ENCODE results near the gene SLX9.

The SLX9 gene

GRCh38 chr21:45006536-45007095, 66.8 kb downstream of the SLX9 start:
- Mint-ChIP-seq H3K4me3 (no peak overlapping the region), H3K9me3 (peaks cover 4% of the 10 kb centered on the region), H3K36me3 (no peaks in the 10 kb centered on the region), H3K4me1 (peaks cover 7% of the 10 kb centered on the region), H3K27ac (no peak overlapping the region)
- DNase-seq (ENCODE audit: low spot score in 2 of 2): no peak
- no peak for ATAC-seq

- ATAC-seq (no peak), DNase-seq (ENCODE audit: low spot score in 2 of 2) (no peak)
- Mint-ChIP-seq H3K36me3 (no peaks in the 10 kb centered on the region), H3K27ac (no peak overlapping the region), H3K4me1 (peaks cover 7% of the 10 kb centered on the region), H3K4me3 (no peak overlapping the region), H3K9me3 (peaks cover 4% of the 10 kb centered on the region)
These were observed 69.8 kb downstream of the SLX9 start for GRCh38 chr21:45009616-45010015.

DNA sequence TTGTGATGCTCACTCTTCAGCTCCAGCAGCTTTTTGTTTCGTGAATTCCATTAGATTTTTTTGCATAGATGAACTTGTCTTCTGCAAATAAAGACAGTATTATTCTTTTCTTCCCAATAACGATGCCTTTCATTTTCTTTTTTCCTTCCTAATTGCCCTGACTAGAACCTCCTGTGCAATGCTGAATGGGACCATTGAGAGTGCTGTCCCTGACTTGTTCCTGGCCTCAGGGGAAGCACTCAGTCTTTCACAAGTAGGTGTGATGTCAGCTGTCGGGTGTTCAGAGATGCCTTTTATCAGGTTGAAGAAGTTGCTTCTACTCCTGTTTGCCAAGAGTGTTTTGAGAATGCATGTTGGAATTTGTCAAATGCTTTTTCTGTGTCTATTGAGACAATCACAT, 70.3 kb downstream of the SLX9 start:
- Mint-ChIP-seq H3K9me3 (peaks cover 4% of the 10 kb centered on the region), H3K4me1 (peaks cover 2% of the 10 kb centered on the region), H3K27ac (no peak overlapping the region), H3K36me3 (no peaks in the 10 kb centered on the region), H3K4me3 (no peak overlapping the region)
- no peak for DNase-seq (ENCODE audit: low spot score in 2 of 2)
- ATAC-seq: no peak

GRCh38 chr21:45010860-45011259, 71.0 kb downstream of the SLX9 start:
- DNase-seq (ENCODE audit: low spot score in 2 of 2) (no peak), ATAC-seq (no peak)
- H3K36me3 Mint-ChIP-seq: no peaks in the 10 kb centered on the region
- no peak overlapping the region for H3K4me3 Mint-ChIP-seq
- H3K4me1 Mint-ChIP-seq: no peaks in the 10 kb centered on the region
- peaks cover 2% of the 10 kb centered on the region for H3K9me3 Mint-ChIP-seq
- no peak overlapping the region for H3K27ac Mint-ChIP-seq

- Mint-ChIP-seq H3K36me3 (no peaks in the 10 kb centered on the region), H3K4me1 (no peaks in the 10 kb centered on the region), H3K9me3 (no peaks in the 10 kb centered on the region), H3K27ac (no peak overlapping the region), H3K4me3 (no peak overlapping the region)
- ATAC-seq: no peak
- no peak for DNase-seq (ENCODE audit: low spot score in 2 of 2)
These were observed 71.6 kb downstream of the SLX9 start for GRCh38 chr21:45011426-45011825.

DNA sequence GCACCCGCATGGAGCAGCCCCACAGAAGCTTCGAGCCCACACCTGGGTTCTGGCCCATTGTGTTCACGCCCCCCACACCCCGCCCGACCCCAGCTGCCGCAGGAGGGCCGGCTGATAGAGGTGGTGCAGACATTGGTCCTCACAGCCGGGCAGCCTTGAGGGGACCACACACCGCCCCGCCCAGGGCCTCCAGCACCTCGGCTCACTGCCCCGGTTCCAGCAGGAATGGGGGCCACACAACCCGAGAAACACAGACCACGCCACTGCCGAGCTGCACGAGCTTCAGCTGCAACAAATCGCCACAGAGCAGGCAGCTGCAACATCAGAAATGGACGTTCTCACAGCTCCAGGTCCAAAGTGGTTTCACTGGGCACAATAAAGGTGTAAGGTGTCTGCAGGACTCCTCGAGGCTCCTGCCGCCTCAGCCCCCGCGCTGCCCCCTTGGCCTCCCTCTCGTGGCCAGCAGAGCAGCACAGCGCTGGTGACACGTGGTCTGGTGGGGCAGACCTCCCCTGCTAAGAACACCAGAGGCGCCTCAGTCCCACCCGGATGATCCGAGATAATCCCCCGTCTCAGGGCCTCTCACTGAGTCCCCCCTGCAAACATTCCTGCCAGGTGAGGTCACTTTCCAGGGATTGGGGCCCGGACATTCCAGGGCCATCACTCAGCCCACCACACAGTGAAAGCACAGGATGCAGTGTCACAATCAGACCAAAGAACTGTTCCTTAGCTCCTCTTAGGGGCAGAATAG, 72.3 kb downstream of the SLX9 start:
- DNase-seq (ENCODE audit: low spot score in 2 of 2) (no peak), ATAC-seq (no peak)
- Mint-ChIP-seq H3K4me1 (no peaks in the 10 kb centered on the region), H3K36me3 (no peaks in the 10 kb centered on the region), H3K4me3 (no peak overlapping the region), H3K9me3 (no peaks in the 10 kb centered on the region), H3K27ac (no peak overlapping the region)

GRCh38 chr21:45012662-45013259, 72.9 kb downstream of the SLX9 start:
- Mint-ChIP-seq H3K4me1 (peaks cover 4% of the 10 kb centered on the region), H3K4me3 (no peak overlapping the region), H3K27ac (no peak overlapping the region), H3K9me3 (no peaks in the 10 kb centered on the region), H3K36me3 (no peaks in the 10 kb centered on the region)
- DNase-seq (ENCODE audit: low spot score in 2 of 2) (no peak), ATAC-seq (no peak)

DNA sequence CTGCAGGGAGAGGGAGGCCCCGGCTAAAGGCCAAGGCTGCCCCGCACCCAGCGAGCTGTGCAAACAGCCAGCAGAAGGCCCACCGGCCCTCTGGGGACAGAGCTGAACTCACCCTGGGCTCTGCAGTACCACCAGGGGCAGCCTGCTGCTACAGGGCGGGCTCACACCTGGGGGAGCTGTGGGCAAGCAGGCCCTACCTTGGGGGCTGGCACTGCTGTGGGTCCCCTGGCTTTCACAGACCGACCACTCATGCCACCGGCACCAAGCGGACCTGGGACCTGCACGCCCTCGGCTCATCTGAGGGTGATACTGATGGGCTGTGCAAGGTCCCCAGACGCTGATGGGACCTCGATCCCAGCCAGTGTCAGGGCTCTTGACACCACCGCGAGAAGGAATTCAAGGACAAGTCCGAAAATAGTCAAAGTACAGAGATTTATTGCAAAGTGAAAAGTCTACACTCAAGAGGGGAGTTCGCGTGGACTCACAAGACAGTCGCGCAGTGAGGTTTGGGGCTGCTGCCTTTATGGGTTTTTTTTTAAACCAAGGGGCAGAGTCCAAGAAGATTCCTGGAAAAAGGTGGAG, 73.5 kb downstream of the SLX9 start:
- ATAC-seq (no peak), DNase-seq (ENCODE audit: low spot score in 2 of 2) (no peak)
- peaks cover 9% of the 10 kb centered on the region for H3K4me1 Mint-ChIP-seq
- H3K27ac Mint-ChIP-seq: no peak overlapping the region
- H3K4me3 Mint-ChIP-seq: no peak overlapping the region
- no peaks in the 10 kb centered on the region for H3K36me3 Mint-ChIP-seq
- no peaks in the 10 kb centered on the region for H3K9me3 Mint-ChIP-seq

DNA sequence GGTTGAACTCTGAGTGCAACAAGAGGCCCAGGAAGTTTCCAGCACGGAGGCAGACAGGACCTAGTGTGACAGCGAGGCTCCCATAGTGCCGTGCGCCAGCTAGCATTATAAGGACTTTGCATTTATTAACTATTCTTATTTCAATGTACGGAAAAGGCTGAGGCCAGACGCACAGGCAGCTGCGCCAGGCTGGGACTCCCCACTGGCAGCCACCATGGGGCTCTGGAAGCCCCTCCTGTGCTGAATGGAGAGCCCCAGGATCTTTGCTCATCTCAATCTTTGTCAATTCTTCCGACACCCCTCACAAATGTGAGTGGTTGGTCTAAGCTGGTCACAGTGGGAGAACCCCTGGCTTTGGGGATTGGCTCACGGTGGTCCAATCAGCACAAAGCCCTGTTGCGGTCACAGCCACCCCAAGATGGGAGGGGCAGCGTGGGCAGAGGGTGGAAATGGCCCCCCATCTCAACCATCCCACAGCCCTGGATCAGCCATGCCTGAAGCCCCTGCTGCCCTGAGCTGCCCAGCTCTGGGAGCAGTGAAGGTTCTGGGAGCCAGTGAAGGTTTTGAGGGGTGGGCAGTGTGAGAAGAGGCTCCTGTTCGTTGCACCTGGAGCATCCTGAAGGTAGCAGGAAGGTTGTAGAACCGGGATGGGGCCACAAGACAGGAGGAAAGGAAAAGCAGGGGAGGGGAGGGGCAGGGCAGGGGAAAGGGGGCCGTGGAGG, 75.1 kb downstream of the SLX9 start:
- no peak overlapping the region for H3K4me3 Mint-ChIP-seq

DNA sequence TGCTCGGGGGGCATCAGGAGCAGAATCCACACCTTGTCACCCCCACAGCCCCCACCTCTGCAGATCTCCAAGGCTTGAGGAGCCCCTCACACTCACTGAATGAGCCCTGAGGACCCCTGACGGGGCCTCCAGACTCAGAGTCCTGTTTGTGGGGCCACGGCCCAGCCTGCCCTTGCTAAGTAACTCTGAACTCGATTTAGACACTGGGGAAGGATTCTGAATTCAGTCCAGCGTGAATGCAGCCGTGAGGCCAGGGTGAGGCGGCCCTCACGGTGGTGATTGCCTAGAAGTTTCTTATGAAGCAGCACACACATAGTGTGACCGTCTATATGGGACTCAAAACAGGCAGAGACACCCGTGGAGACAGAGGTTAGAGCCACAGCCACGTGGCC, 75.6 kb downstream of the SLX9 start:
- ATAC-seq: no peak
- H3K36me3 Mint-ChIP-seq: no peaks in the 10 kb centered on the region

More for the DNA sequence above, 75.1 kb downstream of the SLX9 start:
- no peak overlapping the region for H3K27ac Mint-ChIP-seq
- DNase-seq (ENCODE audit: low spot score in 2 of 2) (no peak), ATAC-seq (no peak)
- H3K36me3 Mint-ChIP-seq: no peaks in the 10 kb centered on the region
- no peaks in the 10 kb centered on the region for H3K9me3 Mint-ChIP-seq
- peaks cover 9% of the 10 kb centered on the region for H3K4me1 Mint-ChIP-seq

GRCh38 chr21:45016031-45016405, 76.2 kb downstream of the SLX9 start:
- DNase-seq (ENCODE audit: low spot score in 2 of 2): no peak
- Mint-ChIP-seq H3K27ac (no peak overlapping the region), H3K9me3 (no peaks in the 10 kb centered on the region), H3K4me3 (no peak overlapping the region), H3K36me3 (no peaks in the 10 kb centered on the region), H3K4me1 (peaks cover 9% of the 10 kb centered on the region)
- ATAC-seq: no peak

More for the DNA sequence above, 75.6 kb downstream of the SLX9 start:
- Mint-ChIP-seq H3K9me3 (no peaks in the 10 kb centered on the region), H3K4me3 (no peak overlapping the region), H3K27ac (no peak overlapping the region), H3K4me1 (peaks cover 9% of the 10 kb centered on the region)
- DNase-seq (ENCODE audit: low spot score in 2 of 2): no peak

DNA sequence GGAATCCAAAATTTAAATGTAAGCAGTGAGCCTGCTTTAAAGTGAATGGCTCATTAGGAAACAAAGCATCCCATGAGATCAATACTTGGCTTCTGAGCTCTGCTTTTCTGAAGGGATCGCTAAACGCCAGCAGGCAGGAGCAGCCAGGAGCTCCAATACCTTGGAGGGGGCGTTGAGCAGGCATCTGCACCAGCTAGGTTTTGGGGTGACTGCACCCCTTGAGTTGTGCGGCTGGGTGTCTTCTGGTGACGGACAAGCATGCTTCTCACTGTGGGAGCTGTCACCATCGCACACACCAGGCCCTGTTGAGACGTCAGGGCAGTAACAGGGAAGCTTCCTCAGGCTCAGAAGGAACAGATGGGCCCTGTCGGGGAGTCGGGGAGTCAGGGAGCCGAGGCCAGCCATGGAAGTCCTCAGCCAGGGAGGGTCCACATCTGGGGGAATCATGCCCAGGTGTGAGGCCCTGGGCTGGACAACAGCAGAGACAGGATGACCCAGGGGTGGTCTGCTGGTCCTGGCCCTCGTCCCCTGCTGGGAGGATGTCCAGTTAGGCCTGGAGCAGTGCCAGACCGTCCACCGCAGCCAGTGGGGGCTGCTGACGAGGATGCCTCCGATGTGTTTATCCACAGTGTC, 76.7 kb downstream of the SLX9 start:
- no peak for ATAC-seq
- H3K36me3 Mint-ChIP-seq: no peaks in the 10 kb centered on the region
- no peak overlapping the region for H3K4me3 Mint-ChIP-seq
- no peak for DNase-seq (ENCODE audit: low spot score in 2 of 2)
- H3K27ac Mint-ChIP-seq: no peak overlapping the region
- H3K9me3 Mint-ChIP-seq: no peaks in the 10 kb centered on the region
- peaks cover 9% of the 10 kb centered on the region for H3K4me1 Mint-ChIP-seq

DNA sequence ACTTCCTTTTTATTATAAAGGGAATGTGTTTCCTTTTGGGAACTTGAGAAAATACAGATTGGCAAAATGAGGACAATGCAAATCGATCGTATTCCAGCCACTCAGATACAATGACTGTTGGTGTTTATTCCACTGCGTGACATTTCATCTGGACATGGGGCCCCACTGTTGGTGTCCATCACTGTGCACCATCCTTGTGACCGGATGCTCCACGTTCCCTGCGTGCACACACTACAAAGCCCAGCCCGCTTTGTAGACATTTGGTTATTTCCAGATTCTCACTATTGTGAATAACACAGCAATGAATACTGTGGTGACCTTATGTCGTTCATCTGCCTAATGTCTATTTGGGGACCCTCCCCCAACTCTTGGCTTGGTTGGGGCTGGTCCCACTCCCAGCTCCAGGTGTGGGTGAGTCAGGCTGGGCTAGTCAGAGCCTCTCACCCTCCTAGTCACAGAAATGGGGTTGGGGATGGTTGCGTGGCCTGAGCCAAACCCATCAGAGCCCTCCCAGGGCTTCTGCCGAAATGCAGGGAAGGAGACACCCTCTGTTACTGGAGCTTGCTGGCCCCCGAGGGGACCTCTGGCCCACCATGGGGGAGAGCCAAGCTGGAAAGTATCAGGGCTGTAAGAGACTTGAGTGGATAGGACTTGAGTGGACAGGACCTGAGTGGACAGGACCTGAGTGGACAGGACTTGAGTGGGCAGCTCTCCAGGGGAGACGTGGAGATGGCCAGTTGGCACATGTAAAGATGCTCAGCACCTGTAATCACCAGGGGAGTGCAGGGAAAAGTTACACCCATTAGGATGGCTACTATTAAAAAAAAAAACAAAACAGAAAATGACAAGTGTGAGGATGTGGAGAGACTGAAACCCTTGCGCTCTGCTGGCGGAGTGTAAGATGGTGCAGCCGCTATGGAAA, 77.5 kb downstream of the SLX9 start:
- no peak for ATAC-seq
- H3K4me3 Mint-ChIP-seq: peak overlapping the region; percentile 69
- DNase-seq (ENCODE audit: low spot score in 2 of 2): no peak
- no peaks in the 10 kb centered on the region for H3K9me3 Mint-ChIP-seq
- no peaks in the 10 kb centered on the region for H3K36me3 Mint-ChIP-seq
- peak overlapping the region; percentile 61 for H3K27ac Mint-ChIP-seq
- peaks cover 9% of the 10 kb centered on the region for H3K4me1 Mint-ChIP-seq

Data from stimulated activated effector memory CD8-positive, alpha-beta T cell treated with anti-CD3 and anti-CD28 coated beads, Interleukin-12 subunit alpha, Interleukin-12 subunit beta, amount 100 ng/mL, for 72 hours (primary cell).